ENCODE results near the gene NAA60. TPM values are rescaled to one million over a fixed set of nuclear protein-coding genes. Genes with fewer than 3 reads are reported as not detected.

The NAA60 gene
- polyA plus RNA-seq, 1 donor (not counting 4 experiments of a cell fraction or from before 2014, with no cell fraction given), result 30.3 TPM

- Histone ChIP-seq H3K36me3 (ENCODE audit: control insufficient read depth in 2 of 2, extremely low read depth in 1 of 2, insufficient read depth in 2 of 2, low read length in 2 of 2) (peaks cover 7 to 11% of the 10 kb centered on the region in 2 experiments), H4K20me1 (ENCODE audit: control insufficient read depth, extremely low read depth, insufficient read depth, low read length) (no peaks in the 10 kb centered on the region), H2AFZ (ENCODE audit: control insufficient read depth, low read length) (no peak overlapping the region), H3K4me3 (ENCODE audit: control insufficient read depth in 2 of 3, extremely low read depth in 1 of 3, insufficient read depth in 2 of 3, low read depth in 1 of 3, low read length in 3 of 3) (no peak overlapping the region), H3K27me3 (ENCODE audit: control insufficient read depth, extremely low read depth, insufficient read depth, low read length) (no peaks in the 10 kb centered on the region), H3K4me2 (ENCODE audit: control insufficient read depth, extremely low read depth, insufficient read depth, low read depth, low read length) (no peak overlapping the region), H3K9ac (ENCODE audit: control insufficient read depth, extremely low read depth, insufficient read depth, low read length) (no peak overlapping the region), H3K27ac (ENCODE audit: control insufficient read depth, insufficient read depth, low read length) (no peak overlapping the region), H3K9me3 (ENCODE audit: control insufficient read depth, low read depth, low read length) (no peaks in the 10 kb centered on the region), H3K9me1 (ENCODE audit: control insufficient read depth, extremely low read depth, insufficient read depth, low read length) (no peaks in the 10 kb centered on the region), H3K4me1 (ENCODE audit: control insufficient read depth, extremely low read depth, insufficient read depth, low read length) (no peaks in the 10 kb centered on the region), H3K79me2 (ENCODE audit: control insufficient read depth, insufficient read depth, low read length) (no peaks in the 10 kb centered on the region)
- no peak for FAIRE-seq
- no peak for DNase-seq (ENCODE audit: low read depth, low spot score)
- no peak for TF ChIP-seq EZH2 (IDR thresholded peaks at IDR 0.05; ENCODE audit: low read length)
- TF ChIP-seq CTCF (optimal IDR thresholded peaks at IDR 0.05 in 1 of 3, IDR thresholded peaks at IDR 0.05 in 1 of 3, conservative IDR thresholded peaks at IDR 0.05 in 1 of 3; ENCODE audit: extremely low read depth in 1 of 3, insufficient read depth in 2 of 3, low read length in 3 of 3), result no peak
- dilution Hi-C loops (cut with MboI; ENCODE audit: extremely low pct_ligation_motif_present, low sequenced_read_pairs), result no loop called here
Observed at GRCh38 chr16:3523281-3523680, 79.8 kb downstream of the NAA60 start.

GRCh38 chr16:3525951-3526350, 82.5 kb downstream of the NAA60 start:
- H3K9me1 ChIP-seq (ENCODE audit: control insufficient read depth, extremely low read depth, insufficient read depth, low read length), result no peaks in the 10 kb centered on the region
- H3K9me3 ChIP-seq (ENCODE audit: control insufficient read depth, low read depth, low read length), result no peaks in the 10 kb centered on the region
- no peak overlapping the region for H3K4me2 ChIP-seq (ENCODE audit: control insufficient read depth, extremely low read depth, insufficient read depth, low read depth, low read length)
- H3K27me3 ChIP-seq (ENCODE audit: control insufficient read depth, extremely low read depth, insufficient read depth, low read length), result no peaks in the 10 kb centered on the region
- no peak overlapping the region for H3K27ac ChIP-seq (ENCODE audit: control insufficient read depth, insufficient read depth, low read length)
- dilution Hi-C loops (cut with MboI; ENCODE audit: extremely low pct_ligation_motif_present, low sequenced_read_pairs), result no loop called here
- H4K20me1 ChIP-seq (ENCODE audit: control insufficient read depth, extremely low read depth, insufficient read depth, low read length), result no peaks in the 10 kb centered on the region
- no peak for TF ChIP-seq EZH2 (IDR thresholded peaks at IDR 0.05; ENCODE audit: low read length)
- TF ChIP-seq CTCF (optimal IDR thresholded peaks at IDR 0.05 in 1 of 3, IDR thresholded peaks at IDR 0.05 in 1 of 3, conservative IDR thresholded peaks at IDR 0.05 in 1 of 3; ENCODE audit: extremely low read depth in 1 of 3, insufficient read depth in 2 of 3, low read length in 3 of 3), result no peak
- no peaks in the 10 kb centered on the region for H3K79me2 ChIP-seq (ENCODE audit: control insufficient read depth, insufficient read depth, low read length)
- DNase-seq (ENCODE audit: low read depth, low spot score), result no peak
- no peak overlapping the region for H3K4me3 ChIP-seq (ENCODE audit: control insufficient read depth in 2 of 3, extremely low read depth in 1 of 3, insufficient read depth in 2 of 3, low read depth in 1 of 3, low read length in 3 of 3)
- no peak for FAIRE-seq
- no peaks in the 10 kb centered on the region for H3K4me1 ChIP-seq (ENCODE audit: control insufficient read depth, extremely low read depth, insufficient read depth, low read length)
- H3K36me3 ChIP-seq (ENCODE audit: control insufficient read depth in 2 of 2, extremely low read depth in 1 of 2, insufficient read depth in 2 of 2, low read length in 2 of 2), result peaks cover 7 to 16% of the 10 kb centered on the region in 2 experiments
- no peak overlapping the region for H3K9ac ChIP-seq (ENCODE audit: control insufficient read depth, extremely low read depth, insufficient read depth, low read length)
- H2AFZ ChIP-seq (ENCODE audit: control insufficient read depth, low read length), result no peak overlapping the region
